Muscle layer of duodenum (tissue), 2 donors: ENCODE results near the gene PDK2.

Experiments used
- H3K27ac ChIP-seq: one replicate; pipeline ENCODE4 v1.7.0; 2013; ENCODE audit warnings: mild to moderate bottlenecking, low read length
- H3K27me3 ChIP-seq: one replicate; pipeline ENCODE4 v1.7.0; 2013; ENCODE audit warnings: low read depth, mild to moderate bottlenecking, control low read depth, low read length
- H3K36me3 ChIP-seq, 2 donors: one replicate each; pipeline ENCODE4 v1.7.0; 2013; ENCODE audit warnings: low read length in 2 of 2, control low read depth in 1 of 2, mild to moderate bottlenecking in 1 of 2; ENCODE audit not compliant: insufficient read depth in 2 of 2, control insufficient read depth in 1 of 2
- H3K4me1 ChIP-seq, 2 donors: one replicate each; pipeline ENCODE4 v1.7.0; 2013; ENCODE audit warnings: low read length in 2 of 2, mild to moderate bottlenecking in 2 of 2, control low read depth in 1 of 2, moderate library complexity in 1 of 2; ENCODE audit not compliant: insufficient read depth in 2 of 2, control insufficient read depth in 1 of 2
- H3K4me3 ChIP-seq, 2 donors: one replicate each; pipeline ENCODE4 v1.7.0; 2013; ENCODE audit warnings: low read length in 2 of 2, low read depth in 1 of 2, mild to moderate bottlenecking in 1 of 2
- H3K9me3 ChIP-seq, 2 donors: one replicate each; pipeline ENCODE4 v1.7.0; 2013; ENCODE audit warnings: low read length in 2 of 2, control low read depth in 1 of 2, mild to moderate bottlenecking in 1 of 2; ENCODE audit not compliant: control insufficient read depth in 1 of 2
- donor health status: healthy.

Gene PDK2

DNA sequence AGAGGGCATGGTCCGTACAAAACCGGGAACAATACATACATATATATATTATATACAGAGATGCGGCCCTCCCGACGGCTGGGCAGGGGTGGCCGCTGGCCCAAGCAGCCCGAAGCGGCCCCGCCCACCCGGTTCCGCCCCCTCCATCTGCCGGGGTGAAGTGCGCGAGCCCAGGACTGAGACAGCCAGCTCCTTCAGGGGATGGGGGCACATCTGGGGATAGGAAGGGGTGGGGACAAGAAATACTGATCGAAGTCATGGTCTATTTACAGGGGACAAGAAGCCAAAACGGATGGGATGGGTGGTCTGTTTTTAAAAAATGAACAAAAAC lies 38.6 kb downstream of the PDK2 start:
- peaks cover 35 to 39% of the 10 kb centered on the region in 2 donors for H3K36me3 ChIP-seq
- no peak overlapping the region for H3K27ac ChIP-seq
- H3K4me1 ChIP-seq, result peaks cover 0 to 33% of the 10 kb centered on the region in 2 donors
- H3K9me3 ChIP-seq, result no peaks in the 10 kb centered on the region
- H3K27me3 ChIP-seq, result no peaks in the 10 kb centered on the region
- no peak overlapping the region for H3K4me3 ChIP-seq

DNA sequence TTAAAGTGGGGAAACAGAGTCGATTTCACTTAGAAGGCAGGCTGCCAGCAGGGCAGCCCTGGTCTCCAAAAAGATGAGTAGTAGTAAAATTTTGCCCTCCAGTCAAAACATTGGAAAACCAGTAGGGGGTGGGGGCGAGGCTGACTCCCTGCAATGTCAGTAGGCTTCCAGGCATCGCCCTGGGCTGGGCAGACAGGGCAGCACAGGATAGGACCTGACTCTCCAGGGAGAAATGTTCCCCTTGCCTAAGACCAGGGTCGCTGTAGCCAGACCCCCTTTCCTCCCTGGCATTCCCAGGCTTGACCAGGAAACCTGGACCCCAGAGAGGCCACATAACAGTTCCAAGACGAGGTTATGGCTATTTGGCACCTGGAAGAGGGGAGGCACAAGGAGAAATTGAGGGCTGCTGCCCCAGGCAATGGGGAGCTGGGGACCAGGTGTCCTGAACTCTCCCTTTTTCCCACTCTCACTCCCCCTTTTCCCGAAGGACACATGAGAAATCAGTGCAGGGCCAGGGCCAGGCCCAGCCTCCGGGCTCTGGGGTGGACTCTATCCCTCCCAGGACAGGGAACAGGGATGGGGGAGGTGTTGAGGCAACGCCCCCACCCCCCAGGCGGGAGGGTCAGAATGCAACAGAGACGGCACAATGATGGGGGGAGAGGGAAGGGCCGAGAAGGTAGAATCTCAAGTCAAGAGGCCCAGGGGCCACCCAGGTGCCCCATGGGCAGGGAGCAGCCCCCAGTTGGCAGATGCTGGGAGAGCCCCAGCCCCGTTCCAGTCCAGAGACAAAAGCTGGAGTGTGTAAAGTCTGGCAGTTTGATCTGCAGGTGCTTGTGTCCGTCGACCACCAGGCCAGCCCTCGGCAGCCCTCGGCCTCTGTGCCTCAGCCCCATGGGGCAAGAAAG lies 39.3 kb downstream of the PDK2 start:
- Histone ChIP-seq H3K27me3 (no peaks in the 10 kb centered on the region), H3K36me3 (peaks cover 42 to 46% of the 10 kb centered on the region in 2 donors), H3K4me3 (no peak overlapping the region), H3K9me3 (no peaks in the 10 kb centered on the region), H3K4me1 (peaks cover 0 to 25% of the 10 kb centered on the region in 2 donors), H3K27ac (no peak overlapping the region)

DNA sequence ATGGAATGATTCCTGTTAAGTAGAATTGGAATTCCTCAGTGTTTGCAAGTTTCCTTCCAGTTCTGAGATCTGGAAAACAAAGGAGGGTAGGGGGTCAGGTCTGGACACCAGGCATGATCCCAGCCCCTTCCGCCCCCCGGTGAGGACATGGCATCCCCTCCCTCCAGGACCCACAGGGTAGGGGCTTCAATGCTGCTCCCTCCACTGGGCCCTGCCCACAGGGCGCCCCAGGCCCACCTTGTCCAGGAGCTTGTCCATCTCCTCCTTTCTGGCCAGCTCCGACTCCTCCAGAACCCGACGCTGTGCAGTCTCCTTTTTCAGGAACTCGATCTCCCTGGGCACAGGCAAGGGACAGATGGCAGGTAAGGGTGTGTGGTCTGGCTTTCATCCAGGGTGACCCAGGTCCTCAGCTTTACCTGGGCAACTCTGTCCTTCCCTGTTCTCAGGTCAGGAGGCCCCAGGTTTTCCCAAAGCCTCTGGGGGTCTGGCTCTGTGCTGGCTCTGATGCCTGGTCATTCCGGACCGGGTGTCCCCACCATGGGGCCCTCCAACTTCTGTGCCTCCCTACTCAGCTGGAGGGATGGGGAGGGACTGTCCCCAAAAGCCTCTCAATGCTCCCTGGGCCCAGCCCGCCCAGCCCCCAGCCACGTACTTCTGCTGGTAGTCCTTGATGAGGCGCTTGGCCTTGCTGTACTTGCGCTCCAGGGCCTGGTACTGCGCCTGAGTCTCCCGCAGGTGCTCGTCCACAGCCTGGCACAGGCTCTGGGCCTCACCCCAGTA lies 40.4 kb downstream of the PDK2 start:
- no peak overlapping the region for H3K4me3 ChIP-seq
- no peak overlapping the region for H3K27ac ChIP-seq
- peaks cover 1 to 22% of the 10 kb centered on the region in 2 donors for H3K4me1 ChIP-seq
- peaks cover 45 to 54% of the 10 kb centered on the region in 2 donors for H3K36me3 ChIP-seq
- no peaks in the 10 kb centered on the region for H3K9me3 ChIP-seq
- H3K27me3 ChIP-seq, result no peaks in the 10 kb centered on the region

DNA sequence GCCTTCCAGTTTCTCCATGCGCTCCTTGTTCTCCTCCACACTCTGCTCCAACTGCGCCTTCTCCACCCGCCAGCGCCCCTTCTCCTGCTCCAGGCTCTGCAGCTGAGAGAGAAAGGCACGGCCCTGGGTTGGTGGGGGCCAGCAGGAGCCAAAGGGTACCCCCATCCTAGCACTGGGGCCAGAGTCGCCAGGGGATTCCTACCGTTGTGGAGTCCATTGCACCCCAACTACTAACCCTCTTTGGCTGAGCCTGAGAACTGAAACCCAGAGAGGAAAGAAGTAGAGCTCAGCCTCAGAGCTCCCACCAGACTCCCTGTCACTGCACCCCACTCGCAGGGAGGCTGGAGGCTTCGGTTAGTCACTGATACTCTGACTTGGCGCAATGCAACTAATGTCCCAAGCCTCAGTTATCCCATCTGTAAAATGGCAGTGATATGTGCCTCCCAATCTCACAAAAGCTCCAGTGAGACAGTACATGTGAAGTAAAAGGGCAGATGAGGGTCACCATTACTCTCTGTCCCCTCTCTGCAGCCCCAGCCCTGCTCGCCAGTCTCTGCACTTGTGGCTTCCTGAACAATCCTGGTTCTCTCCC lies 41.0 kb downstream of the PDK2 start:
- no peaks in the 10 kb centered on the region for H3K9me3 ChIP-seq
- no peaks in the 10 kb centered on the region for H3K27me3 ChIP-seq
- H3K36me3 ChIP-seq, result peaks cover 52 to 61% of the 10 kb centered on the region in 2 donors
- H3K4me3 ChIP-seq, result no peak overlapping the region
- H3K27ac ChIP-seq, result no peak overlapping the region
- peaks cover 4 to 25% of the 10 kb centered on the region in 2 donors for H3K4me1 ChIP-seq

DNA sequence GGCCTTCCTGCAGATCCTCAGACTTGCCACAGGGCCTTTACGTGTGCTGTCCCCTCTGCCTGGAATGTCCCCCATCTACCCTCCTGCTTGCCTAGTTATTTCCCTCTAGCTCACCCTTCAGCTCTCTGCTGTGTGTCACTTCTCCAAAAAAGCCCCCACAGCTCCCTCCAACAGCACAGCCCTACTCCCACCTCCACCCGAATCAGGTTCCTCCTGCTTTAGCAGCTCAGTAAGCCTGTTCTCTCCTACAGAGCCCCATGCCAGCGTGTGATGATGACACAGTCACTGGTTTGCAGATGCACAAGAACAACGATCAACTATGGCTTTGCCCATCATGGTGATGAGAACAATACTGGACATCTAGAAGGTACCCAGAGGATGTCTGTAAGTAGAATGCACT lies 41.9 kb downstream of the PDK2 start:
- Histone ChIP-seq H3K4me1 (peaks cover 4 to 25% of the 10 kb centered on the region in 2 donors), H3K4me3 (no peak overlapping the region), H3K36me3 (peaks cover 57 to 68% of the 10 kb centered on the region in 2 donors), H3K27ac (no peak overlapping the region), H3K27me3 (no peaks in the 10 kb centered on the region), H3K9me3 (no peaks in the 10 kb centered on the region)

DNA sequence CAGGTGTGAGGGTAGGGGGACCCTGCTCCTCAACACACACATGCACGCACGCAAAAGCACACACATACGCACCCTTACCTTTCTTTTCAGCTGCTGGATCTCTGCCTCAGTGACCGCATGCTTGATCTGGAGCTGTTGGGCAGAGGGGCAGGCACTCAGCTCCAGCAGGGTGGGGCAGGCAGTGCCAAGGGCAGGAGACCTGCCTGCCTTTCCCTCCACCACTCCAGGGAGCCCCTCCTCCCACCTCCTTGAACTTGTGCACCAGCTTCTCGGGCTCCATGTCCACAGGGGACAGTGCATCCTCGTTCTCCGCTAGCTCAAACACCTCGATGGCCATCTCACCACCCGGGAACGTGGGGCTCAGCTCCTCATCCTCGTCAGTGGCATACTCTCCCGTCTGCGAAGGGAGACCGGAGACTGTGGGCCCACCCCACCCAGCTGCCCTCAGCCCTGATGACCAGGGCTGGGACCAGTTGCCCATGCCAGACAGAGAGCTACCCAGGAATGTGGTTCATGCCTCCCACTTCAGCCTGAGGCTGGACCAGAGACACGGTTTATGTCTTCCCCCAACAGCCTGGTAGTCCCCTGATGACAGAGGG lies 44.1 kb downstream of the PDK2 start:
- Histone ChIP-seq H3K4me3 (no peak overlapping the region), H3K4me1 (peaks cover 4 to 10% of the 10 kb centered on the region in 2 donors), H3K36me3 (peaks cover 77 to 91% of the 10 kb centered on the region in 2 donors), H3K27ac (no peak overlapping the region), H3K27me3 (no peaks in the 10 kb centered on the region), H3K9me3 (no peaks in the 10 kb centered on the region)

DNA sequence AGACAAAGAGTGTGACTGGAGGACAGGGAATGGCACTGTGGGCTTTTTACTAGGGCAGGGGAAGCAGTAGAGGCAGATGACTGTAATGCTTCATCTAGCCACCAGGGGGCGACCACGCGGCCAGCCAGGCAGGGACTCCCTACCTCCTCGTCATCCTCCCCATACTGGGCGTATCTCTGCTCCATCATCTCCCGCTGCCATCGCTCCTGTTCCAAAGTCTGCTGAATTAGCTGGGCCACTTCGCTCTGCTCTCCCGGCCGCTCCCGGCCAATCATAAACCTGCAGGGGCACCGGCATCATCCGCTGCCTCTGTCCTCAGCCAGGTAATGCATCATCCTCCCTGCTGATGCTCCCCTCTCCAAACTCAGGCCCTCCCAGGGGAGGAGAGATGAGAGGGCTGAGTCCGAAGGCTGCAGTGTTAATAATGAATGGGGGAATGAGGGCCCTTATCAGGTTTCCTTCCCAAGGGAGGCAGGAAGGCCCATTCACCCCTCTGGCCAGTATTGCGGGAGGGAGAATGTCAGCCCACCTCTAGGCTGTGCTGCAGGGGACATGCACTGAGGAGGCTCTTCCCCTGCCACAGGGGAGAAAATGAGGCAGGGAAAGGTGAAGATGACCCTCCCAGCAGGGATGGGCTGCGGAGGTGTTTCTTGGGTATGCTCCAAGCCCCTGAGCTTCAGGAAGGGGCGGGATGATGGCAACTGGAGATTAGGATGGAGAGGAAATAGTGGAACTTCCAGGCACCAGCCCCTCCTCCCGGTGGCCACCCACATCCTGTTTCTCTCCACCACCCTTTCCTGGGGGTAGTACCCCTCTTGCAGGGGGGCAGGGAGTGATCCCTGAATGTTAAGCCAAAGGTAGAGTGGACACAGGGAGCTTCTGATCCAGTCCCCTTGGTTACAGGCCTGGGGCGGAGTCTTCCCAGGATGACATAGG lies 45.1 kb downstream of the PDK2 start:
- Histone ChIP-seq H3K4me3 (no peak overlapping the region), H3K27ac (no peak overlapping the region), H3K4me1 (peaks cover 4 to 11% of the 10 kb centered on the region in 2 donors), H3K9me3 (no peaks in the 10 kb centered on the region), H3K36me3 (peaks cover 82 to 94% of the 10 kb centered on the region in 2 donors), H3K27me3 (no peaks in the 10 kb centered on the region)

DNA sequence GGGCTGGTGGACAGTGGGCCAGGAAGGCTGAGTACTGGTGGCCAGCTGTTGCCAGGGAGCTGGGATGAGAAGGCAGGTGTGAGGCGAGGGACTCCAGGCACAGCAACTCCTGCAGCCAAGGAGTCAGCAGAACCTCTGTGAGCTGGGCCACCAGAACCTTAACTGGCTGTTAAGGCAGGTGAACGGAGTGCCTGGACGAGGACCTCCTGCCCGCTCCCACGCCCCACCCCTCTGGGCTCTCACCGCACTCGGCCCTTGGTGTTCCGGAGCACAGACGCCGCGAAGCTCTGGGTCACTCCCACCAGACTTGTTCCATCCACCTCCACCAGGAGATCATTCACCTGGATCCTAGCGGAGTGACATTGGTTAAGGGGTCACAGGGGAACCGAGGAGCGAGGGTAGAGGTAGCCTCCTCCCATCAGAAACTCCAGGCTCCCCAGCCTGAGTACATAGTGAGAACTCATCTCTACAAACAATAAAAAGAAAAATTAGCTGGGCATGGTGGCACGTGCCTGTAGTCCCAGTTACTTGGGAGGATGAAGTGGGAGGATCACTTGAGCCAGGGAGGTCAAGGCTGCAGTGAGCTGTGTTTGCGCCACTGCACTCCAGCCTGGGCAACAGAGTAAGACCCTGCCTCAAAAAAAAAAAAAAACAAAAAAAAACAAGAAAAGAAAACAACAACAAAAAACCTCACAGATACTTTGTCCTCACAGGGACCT lies 46.0 kb downstream of the PDK2 start:
- Histone ChIP-seq H3K36me3 (peaks cover 72 to 85% of the 10 kb centered on the region in 2 donors), H3K9me3 (no peaks in the 10 kb centered on the region), H3K27ac (no peak overlapping the region), H3K4me3 (no peak overlapping the region), H3K27me3 (no peaks in the 10 kb centered on the region), H3K4me1 (peaks cover 8 to 20% of the 10 kb centered on the region in 2 donors)

DNA sequence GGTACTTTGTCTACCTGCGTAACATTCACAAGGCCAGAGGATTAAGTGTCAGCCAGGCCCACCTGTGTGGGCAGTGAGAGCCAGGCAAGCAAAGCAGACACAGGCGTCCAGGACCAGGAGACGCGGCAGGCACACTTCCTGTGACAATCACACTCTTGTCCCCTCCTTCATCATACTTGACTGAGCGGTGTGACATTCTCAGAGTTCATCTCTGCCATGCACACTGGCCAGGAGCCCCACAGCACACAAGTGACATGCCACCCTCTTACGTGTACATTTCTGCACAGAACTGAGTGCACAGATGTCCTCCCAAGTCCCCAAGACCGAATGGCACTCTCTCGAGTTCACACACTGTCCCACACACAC lies 46.6 kb downstream of the PDK2 start:
- Histone ChIP-seq H3K27me3 (no peaks in the 10 kb centered on the region), H3K4me3 (no peak overlapping the region), H3K4me1 (peaks cover 13 to 26% of the 10 kb centered on the region in 2 donors), H3K36me3 (peaks cover 68 to 79% of the 10 kb centered on the region in 2 donors), H3K9me3 (no peaks in the 10 kb centered on the region), H3K27ac (no peak overlapping the region)
